Esophagus muscularis mucosa (tissue), 4 donors: ENCODE data around the gene TRAF3IP3.

Experiments used
- EP300 ChIP-seq: sonication (generic); formaldehyde crosslinking; IDR thresholded peaks from one replicate; pipeline ENCODE4 v1.6.1; 2017; ENCODE audit warnings: antibody characterized with exemption
- POLR2A ChIP-seq: fragments of 450-650 bp; IDR thresholded peaks from one replicate; pipeline ENCODE4 v1.6.1; 2017; ENCODE audit warnings: antibody characterized with exemption, moderate library complexity, mild to moderate bottlenecking, low read depth
- POLR2AphosphoS5 ChIP-seq, 2 donors: sonication (generic); formaldehyde crosslinking; IDR thresholded peaks; one replicate each; pipeline ENCODE4 v1.6.1; 2017; ENCODE audit warnings: antibody characterized with exemption in 2 of 2
- TF ChIP-seq, protein P1 (sequence below), 3 experiments: fragments of 200-600 bp in 2 of 3; fragments of 450-650 bp in 1 of 3; sonication (generic) in 2 of 3; IDR thresholded peaks; one replicate each; pipeline ENCODE4 v1.5.1; 2017 to 2019; ENCODE audit warnings: antibody characterized with exemption in 3 of 3, mild to moderate bottlenecking in 2 of 3, moderate library complexity in 1 of 3

DNA sequence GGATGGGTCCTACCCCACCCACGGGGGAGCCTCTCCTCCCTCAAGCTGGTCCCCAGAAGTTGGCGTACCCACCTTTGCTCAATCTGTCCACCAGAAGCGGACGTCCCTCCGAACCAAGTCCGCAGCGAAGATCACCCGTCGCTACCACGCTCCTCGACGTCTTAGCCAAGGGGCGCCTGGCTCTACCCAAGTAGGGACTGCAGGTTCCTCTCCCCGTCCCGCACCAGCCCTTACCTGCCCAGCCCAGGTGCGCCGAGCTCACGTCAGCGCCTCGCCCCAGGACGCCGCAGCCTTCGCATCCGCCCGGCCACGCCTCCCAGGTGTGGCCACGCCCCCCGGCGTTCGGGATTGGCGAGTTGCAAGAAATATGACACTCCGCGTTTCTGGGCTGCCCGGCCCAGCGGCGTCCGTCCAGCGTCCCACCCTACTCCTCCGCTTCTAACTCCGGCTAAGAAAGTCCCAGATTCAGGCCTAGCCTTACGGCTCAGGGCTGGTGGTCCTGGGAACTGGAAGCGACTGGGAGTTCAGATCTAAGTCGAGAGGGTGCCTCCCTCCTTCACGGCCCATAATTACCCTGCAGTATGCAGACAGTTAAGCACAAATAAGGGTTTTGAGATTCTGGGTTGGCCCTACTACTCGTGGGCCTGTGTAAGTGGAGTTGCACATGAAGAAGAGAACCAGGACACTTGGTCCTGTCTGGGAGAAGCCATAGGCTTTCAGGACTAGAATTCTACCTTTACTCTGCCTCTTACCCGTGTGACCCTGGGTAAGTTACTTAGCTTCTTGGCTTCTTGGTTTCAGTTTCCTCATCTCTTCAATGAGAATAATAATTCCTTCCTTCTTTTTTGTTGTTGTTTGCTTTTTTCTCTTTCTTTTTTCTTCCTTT, 50.3 kb downstream of the TRAF3IP3 start, which contains the start of gene IRF6:
- no peak for TF ChIP-seq POLR2A
- TF ChIP-seq, protein P1, sequence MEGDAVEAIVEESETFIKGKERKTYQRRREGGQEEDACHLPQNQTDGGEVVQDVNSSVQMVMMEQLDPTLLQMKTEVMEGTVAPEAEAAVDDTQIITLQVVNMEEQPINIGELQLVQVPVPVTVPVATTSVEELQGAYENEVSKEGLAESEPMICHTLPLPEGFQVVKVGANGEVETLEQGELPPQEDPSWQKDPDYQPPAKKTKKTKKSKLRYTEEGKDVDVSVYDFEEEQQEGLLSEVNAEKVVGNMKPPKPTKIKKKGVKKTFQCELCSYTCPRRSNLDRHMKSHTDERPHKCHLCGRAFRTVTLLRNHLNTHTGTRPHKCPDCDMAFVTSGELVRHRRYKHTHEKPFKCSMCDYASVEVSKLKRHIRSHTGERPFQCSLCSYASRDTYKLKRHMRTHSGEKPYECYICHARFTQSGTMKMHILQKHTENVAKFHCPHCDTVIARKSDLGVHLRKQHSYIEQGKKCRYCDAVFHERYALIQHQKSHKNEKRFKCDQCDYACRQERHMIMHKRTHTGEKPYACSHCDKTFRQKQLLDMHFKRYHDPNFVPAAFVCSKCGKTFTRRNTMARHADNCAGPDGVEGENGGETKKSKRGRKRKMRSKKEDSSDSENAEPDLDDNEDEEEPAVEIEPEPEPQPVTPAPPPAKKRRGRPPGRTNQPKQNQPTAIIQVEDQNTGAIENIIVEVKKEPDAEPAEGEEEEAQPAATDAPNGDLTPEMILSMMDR (IDR thresholded peaks at IDR 0.05): no peak
- TF ChIP-seq EP300: no peak
- peak in 1 of 2 donors; percentile 33 for TF ChIP-seq POLR2AphosphoS5 (IDR thresholded peaks at IDR 0.05)
